Raji (cell line): ENCODE measurements around the gene ADK.

Experiments used
- POLR2A ChIP-seq: IDR thresholded peaks from 2 replicates; pipeline ENCODE4 v1.6.1; 2011; ENCODE audit warnings: low read depth, low read length, control low read depth; ENCODE audit not compliant: insufficient read depth

The ADK gene

DNA sequence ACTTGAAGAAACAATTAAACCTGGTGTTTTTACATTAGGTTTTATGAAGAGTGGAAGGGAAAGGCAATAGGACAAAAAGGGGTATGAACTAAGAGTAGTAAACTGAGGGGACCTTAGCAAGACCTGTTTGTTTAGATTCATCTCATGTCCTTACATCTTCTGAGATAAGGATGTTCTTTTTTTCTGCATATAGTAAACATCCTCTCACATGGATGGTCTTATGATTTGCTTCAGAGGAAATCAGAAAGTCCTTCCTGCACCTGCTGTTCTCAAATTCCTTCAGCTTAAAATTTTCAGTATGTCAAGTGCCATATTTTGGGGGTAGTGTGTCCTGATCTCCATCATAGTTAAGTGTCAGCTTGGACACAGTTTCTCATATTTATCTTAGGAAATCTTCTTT, 232.6 kb downstream of the ADK start:
- no peak for TF ChIP-seq POLR2A

GRCh38 chr10:74384615-74385183, 233.7 kb downstream of the ADK start:
- TF ChIP-seq POLR2A: no peak

GRCh38 chr10:74388801-74389200, 237.8 kb downstream of the ADK start:
- no peak for TF ChIP-seq POLR2A

- TF ChIP-seq POLR2A: no peak
Observed at GRCh38 chr10:74391786-74392185, 240.8 kb downstream of the ADK start.

GRCh38 chr10:74394416-74394969, 243.5 kb downstream of the ADK start:
- TF ChIP-seq POLR2A: no peak

- TF ChIP-seq POLR2A: no peak
Observed at GRCh38 chr10:74400186-74400585, 249.2 kb downstream of the ADK start.

- TF ChIP-seq POLR2A: no peak
Observed at GRCh38 chr10:74406006-74406405, 255.0 kb downstream of the ADK start.

DNA sequence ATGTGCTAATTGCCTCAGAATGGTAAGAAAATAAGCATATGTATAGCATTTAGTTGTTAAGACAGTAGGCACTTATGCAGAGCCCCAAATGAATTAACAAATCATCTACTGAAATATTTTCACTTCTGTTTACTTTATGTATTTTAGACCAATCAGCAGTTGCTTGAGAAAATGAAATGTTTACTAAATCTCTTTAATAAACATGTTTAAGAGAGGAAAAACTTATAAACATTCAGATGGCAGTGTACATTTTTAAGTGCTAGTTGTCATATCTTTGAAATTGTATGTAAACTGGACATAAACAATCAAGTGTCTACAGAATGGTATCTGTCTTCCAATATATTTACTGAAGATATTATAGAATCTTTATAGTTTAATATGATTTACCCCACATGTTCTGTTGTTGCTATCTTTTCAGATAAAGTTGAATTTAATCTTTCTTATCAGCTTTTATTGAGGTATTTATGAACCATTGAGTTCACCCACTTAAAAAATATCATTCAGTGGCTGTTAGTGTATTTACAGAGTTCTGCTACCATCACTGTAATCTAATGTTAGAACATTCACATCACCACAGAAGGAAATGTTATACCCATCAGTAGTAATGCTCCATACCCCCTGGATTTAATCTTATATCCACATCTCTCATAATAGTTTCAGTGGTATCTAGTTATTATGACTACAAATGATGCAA, 264.3 kb downstream of the ADK start:
- no peak for TF ChIP-seq POLR2A

- TF ChIP-seq POLR2A: no peak
Observed at GRCh38 chr10:74417397-74417796, 266.4 kb downstream of the ADK start.

GRCh38 chr10:74418285-74418872, 267.4 kb downstream of the ADK start:
- TF ChIP-seq POLR2A: no peak

DNA sequence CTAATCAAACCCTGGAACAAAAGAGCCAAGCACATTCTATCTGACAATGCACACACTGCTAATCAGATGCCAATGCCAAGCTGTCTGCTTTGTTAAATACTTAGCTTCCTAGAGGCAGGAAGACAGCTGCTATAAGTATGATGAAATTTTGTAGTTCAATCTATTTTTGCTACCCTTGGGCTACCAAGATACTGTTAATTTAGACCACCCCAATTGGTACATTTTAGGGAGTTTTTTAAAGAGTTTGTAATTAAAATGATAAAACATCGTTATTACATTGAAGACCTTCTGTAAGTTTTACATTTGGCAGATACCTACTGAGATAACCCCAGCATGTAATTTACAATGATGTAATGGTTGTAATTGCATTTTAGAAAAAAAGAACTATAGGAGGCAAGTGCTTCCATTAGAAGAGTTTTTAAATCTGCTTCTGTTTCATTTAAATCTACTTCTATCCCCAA, 268.5 kb downstream of the ADK start:
- TF ChIP-seq POLR2A: no peak

GRCh38 chr10:74419958-74420375, 268.9 kb downstream of the ADK start:
- TF ChIP-seq POLR2A: no peak

DNA sequence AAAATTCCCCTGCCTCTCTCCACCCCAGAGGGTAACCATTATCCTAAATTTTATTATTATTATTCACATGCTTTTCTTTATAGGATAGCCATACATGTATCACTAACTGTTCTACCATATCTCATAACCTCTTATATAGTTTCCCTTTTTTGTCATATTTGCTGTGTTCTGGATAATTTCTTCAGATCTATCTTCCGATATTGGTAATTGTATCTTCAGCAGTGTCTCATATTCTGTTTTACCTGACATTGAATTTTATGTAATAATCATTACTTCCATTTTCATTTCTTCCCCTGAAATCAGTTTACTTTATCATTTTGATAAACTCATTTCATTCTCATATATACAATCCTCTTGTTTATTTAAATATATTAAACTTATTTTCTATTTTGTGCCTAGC, 273.5 kb downstream of the ADK start:
- TF ChIP-seq POLR2A: no peak

DNA sequence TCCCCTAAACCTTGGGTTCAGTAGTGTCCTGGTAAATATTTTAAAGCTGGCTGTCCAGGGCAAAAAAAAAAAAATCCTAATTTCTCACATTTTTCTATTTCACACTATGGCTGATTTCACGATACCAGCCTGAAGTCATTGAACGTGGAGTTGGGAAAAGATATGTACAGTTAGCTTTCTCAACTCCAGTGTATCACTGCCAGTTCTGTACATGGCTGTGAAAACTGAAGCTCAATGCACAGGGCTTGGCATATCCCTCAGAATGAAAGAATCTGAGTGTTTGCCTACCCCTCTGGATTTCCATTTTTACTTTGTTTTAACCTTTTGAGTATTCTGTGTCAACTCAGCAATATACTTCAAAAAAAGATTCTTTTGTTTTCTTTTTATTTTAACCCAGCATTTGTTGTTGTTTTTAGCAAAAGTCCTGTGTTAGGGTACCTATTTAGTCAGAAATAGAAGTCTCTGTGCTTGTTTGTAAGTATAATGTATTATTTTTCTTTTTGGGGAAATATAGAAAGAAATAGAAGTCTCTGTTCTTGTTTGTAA, 274.5 kb downstream of the ADK start:
- TF ChIP-seq POLR2A: no peak

DNA sequence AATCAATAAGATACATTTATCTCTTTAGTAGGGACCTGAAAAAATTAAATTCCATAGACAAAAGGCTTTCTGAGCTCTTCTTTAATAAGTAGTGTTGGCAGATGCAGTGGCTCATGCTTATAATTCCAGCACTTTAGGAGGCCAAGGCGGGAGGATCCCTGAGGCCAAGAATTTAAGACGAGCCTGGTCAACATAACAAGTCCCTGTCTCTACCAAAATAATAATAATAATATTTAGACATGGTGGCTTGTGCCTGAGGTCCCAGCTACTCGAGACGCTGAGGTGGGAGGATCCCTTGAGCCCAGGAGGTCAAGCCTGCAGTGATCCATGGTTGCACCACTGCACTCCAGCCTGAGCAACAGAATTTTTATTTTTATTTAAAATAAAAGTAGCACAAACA, 280.8 kb downstream of the ADK start:
- TF ChIP-seq POLR2A: no peak
